ENCODE results near the gene CCDC85B.

Gene CCDC85B

DNA sequence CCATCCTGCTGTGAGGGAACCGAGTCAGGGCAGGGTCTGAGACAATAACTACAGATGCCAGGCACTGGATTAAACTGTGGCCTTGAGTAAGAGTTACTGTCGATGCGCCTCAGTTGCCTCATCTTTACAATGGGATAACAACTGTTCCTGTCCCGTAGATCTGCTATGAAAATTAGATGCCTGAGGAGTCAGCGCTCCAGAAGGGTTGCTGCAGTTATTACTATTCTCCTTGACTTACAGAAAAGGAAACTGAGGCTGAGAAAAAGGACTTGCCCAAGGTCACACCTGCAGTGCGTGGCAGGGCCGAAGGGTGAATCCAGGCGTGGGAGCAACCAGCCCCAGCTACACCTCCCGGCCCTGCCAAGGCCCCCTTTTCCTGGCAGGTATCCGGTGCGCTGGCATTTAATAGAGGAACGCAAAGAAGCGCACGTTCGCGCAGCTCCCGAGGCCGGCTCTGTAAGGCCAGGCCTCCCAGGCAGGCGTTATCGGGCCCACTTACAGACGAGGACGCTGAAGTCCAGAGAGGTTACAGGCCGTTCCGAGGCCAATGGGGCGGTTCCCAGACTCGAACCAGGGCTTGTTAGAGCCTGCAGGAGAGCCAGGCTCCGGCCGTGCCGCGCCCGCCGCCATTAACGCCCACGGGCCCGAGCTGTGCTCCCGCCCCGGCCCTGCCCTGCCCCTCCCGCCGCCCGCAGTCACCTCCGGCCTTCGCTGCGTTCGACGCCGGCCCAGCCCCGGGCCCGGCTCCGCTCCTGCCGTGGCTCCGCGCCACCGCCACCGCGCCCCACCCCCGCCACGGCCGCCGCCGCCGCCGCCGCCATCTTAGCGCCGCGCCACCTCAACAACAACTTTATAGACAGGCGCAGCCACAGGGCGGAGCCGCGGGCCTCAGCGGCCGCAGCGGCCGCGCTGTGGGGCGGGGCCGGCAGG lies 28.0 kb downstream of the CCDC85B start, which contains the start of gene C11orf68:
C11orf68 (minus strand) TSS at position 852 of the 930 bp plus-strand sequence; CDS start at position 821, 31 bp downstream.
- peaks cover 7% of the 10 kb centered on the region for H3K4me1 ChIP-seq (ENCODE audit: insufficient read depth, low read length)
- peak within 1 kb of the TSS; percentile 100 for H3K4me3 ChIP-seq (ENCODE audit: low read length)
- H3K27ac ChIP-seq (ENCODE audit: low read depth, low read length), result peak within 1 kb of the TSS; percentile 88
- H3K9ac ChIP-seq (ENCODE audit: low read depth, low read length), result peak within 1 kb of the TSS; percentile 97
- 6% methylated on average over 77 of the region's 77 CpGs for WGBS
- H3K9me3 ChIP-seq (ENCODE audit: insufficient read depth, low read depth, low read length), result no peaks in the 10 kb centered on the region
- peaks cover 11% of the 10 kb centered on the region for H3K36me3 ChIP-seq (ENCODE audit: insufficient read depth, low read length)
- H3K27me3 ChIP-seq (ENCODE audit: insufficient read depth, low read length), result no peaks in the 10 kb centered on the region

- peak within 1 kb of the TSS; percentile 100 for H3K4me3 ChIP-seq (ENCODE audit: low read length)
- H3K4me1 ChIP-seq (ENCODE audit: insufficient read depth, low read length), result peaks cover 7% of the 10 kb centered on the region
- H3K27ac ChIP-seq (ENCODE audit: low read depth, low read length), result peak within 1 kb of the TSS; percentile 88
- H3K27me3 ChIP-seq (ENCODE audit: insufficient read depth, low read length), result no peaks in the 10 kb centered on the region
- peak within 1 kb of the TSS; percentile 97 for H3K9ac ChIP-seq (ENCODE audit: low read depth, low read length)
- peaks cover 12% of the 10 kb centered on the region for H3K36me3 ChIP-seq (ENCODE audit: insufficient read depth, low read length)
- under 1% methylated on average over 59 of the region's 59 CpGs for WGBS
- H3K9me3 ChIP-seq (ENCODE audit: insufficient read depth, low read depth, low read length), result no peaks in the 10 kb centered on the region
Measured at GRCh38 chr11:65919141-65919572, 28.7 kb downstream of the CCDC85B start, which contains the start of gene DRAP1. Gene DRAP1, plus strand, starts transcription at chr11:65919426. Its CDS starts 76 bp downstream, at chr11:65919502.

- Histone ChIP-seq H3K36me3 (ENCODE audit: insufficient read depth, low read length) (peaks cover 12% of the 10 kb centered on the region), H3K27ac (ENCODE audit: low read depth, low read length) (peak overlapping the region; percentile 61; the same call in 1 of the 2 replicates), H3K27me3 (ENCODE audit: insufficient read depth, low read length) (no peaks in the 10 kb centered on the region), H3K4me1 (ENCODE audit: insufficient read depth, low read length) (peaks cover 7% of the 10 kb centered on the region), H3K9me3 (ENCODE audit: insufficient read depth, low read depth, low read length) (no peaks in the 10 kb centered on the region), H3K9ac (ENCODE audit: low read depth, low read length) (peak overlapping the region; percentile 69), H3K4me3 (ENCODE audit: low read length) (peak overlapping the region; percentile 85)
- 4% methylated on average over 54 of the region's 60 CpGs for WGBS
Measured at GRCh38 chr11:65919573-65920371, 29.3 kb downstream of the CCDC85B start.

- no peak overlapping the region for H3K27ac ChIP-seq (ENCODE audit: low read depth, low read length)
- peaks cover 12% of the 10 kb centered on the region for H3K36me3 ChIP-seq (ENCODE audit: insufficient read depth, low read length)
- WGBS, result 86% methylated on average over 15 of the region's 15 CpGs
Measured at GRCh38 chr11:65920372-65920802, 29.9 kb downstream of the CCDC85B start.

DNA sequence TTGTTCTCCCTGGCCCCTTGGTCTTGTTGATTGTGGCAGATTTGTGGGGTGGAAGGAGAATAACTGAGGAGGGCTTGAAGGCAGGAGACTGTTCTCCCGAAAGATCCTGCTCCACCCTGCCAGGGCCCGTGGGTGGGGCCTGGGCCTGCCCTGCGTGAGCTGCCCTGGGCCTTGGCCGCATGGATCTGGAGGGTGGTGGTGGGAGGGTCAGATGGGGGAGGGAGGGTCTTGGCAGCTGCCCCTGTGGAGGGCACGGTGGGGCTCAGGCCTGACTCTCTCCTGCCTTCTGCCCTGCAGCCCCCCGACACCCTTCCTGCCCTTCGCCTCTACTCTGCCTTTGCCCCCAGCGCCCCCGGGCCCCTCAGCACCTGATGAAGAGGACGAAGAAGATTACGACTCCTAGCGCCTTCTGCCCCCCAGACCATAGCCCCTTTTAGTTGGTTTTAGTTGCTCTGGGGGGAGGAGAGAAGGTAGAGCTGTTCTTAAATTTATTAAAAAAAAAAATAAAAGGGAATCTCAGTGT lies 30.6 kb downstream of the CCDC85B start:
- 92% methylated on average over 12 of the region's 12 CpGs for WGBS
- peaks cover 12% of the 10 kb centered on the region for H3K36me3 ChIP-seq (ENCODE audit: insufficient read depth, low read length)
- H3K9ac ChIP-seq (ENCODE audit: low read depth, low read length), result no peak overlapping the region

More at GRCh38 chr11:65920372-65920802, 29.9 kb downstream of the CCDC85B start:
- no peaks in the 10 kb centered on the region for H3K27me3 ChIP-seq (ENCODE audit: insufficient read depth, low read length)
- peak overlapping the region; percentile 85 for H3K4me3 ChIP-seq (ENCODE audit: low read length)
- peak overlapping the region; percentile 67 for H3K9ac ChIP-seq (ENCODE audit: low read depth, low read length)
- peaks cover 7% of the 10 kb centered on the region for H3K4me1 ChIP-seq (ENCODE audit: insufficient read depth, low read length)
- H3K9me3 ChIP-seq (ENCODE audit: insufficient read depth, low read depth, low read length), result no peaks in the 10 kb centered on the region

GRCh38 chr11:65921876-65922275 lies 31.4 kb downstream of the CCDC85B start:
- no peaks in the 10 kb centered on the region for H3K27me3 ChIP-seq (ENCODE audit: insufficient read depth, low read length)
- no peaks in the 10 kb centered on the region for H3K9me3 ChIP-seq (ENCODE audit: insufficient read depth, low read depth, low read length)
- H3K36me3 ChIP-seq (ENCODE audit: insufficient read depth, low read length), result peaks cover 12% of the 10 kb centered on the region
- no peak overlapping the region for H3K9ac ChIP-seq (ENCODE audit: low read depth, low read length)
- WGBS, result 94% methylated on average over 10 of the region's 10 CpGs
- no peak overlapping the region for H3K27ac ChIP-seq (ENCODE audit: low read depth, low read length)
- no peaks in the 10 kb centered on the region for H3K4me1 ChIP-seq (ENCODE audit: insufficient read depth, low read length)
- no peak overlapping the region for H3K4me3 ChIP-seq (ENCODE audit: low read length)

More for the DNA sequence above, 30.6 kb downstream of the CCDC85B start:
- Histone ChIP-seq H3K9me3 (ENCODE audit: insufficient read depth, low read depth, low read length) (no peaks in the 10 kb centered on the region), H3K4me1 (ENCODE audit: insufficient read depth, low read length) (peaks cover 4% of the 10 kb centered on the region), H3K27me3 (ENCODE audit: insufficient read depth, low read length) (no peaks in the 10 kb centered on the region), H3K27ac (ENCODE audit: low read depth, low read length) (no peak overlapping the region), H3K4me3 (ENCODE audit: low read length) (no peak overlapping the region)

- H3K27ac ChIP-seq (ENCODE audit: low read depth, low read length), result no peak overlapping the region
- peaks cover 12% of the 10 kb centered on the region for H3K36me3 ChIP-seq (ENCODE audit: insufficient read depth, low read length)
- no peak overlapping the region for H3K9ac ChIP-seq (ENCODE audit: low read depth, low read length)
- WGBS, result 97% methylated on average over 3 of the region's 3 CpGs
- H3K9me3 ChIP-seq (ENCODE audit: insufficient read depth, low read depth, low read length), result no peaks in the 10 kb centered on the region
- H3K4me3 ChIP-seq (ENCODE audit: low read length), result no peak overlapping the region
- peaks cover under 1% of the 10 kb centered on the region; the same call in 1 of the 2 replicates for H3K4me1 ChIP-seq (ENCODE audit: insufficient read depth, low read length)
- no peaks in the 10 kb centered on the region for H3K27me3 ChIP-seq (ENCODE audit: insufficient read depth, low read length)
Measured at GRCh38 chr11:65922565-65922964, 32.1 kb downstream of the CCDC85B start.

GRCh38 chr11:65925397-65925796 lies 34.9 kb downstream of the CCDC85B start:
- Histone ChIP-seq H3K9ac (ENCODE audit: low read depth, low read length) (no peak overlapping the region), H3K36me3 (ENCODE audit: insufficient read depth, low read length) (peaks cover 12% of the 10 kb centered on the region), H3K27me3 (ENCODE audit: insufficient read depth, low read length) (no peaks in the 10 kb centered on the region), H3K27ac (ENCODE audit: low read depth, low read length) (no peak overlapping the region), H3K4me1 (ENCODE audit: insufficient read depth, low read length) (peaks cover 7% of the 10 kb centered on the region; the same call in 1 of the 2 replicates), H3K9me3 (ENCODE audit: insufficient read depth, low read depth, low read length) (no peaks in the 10 kb centered on the region), H3K4me3 (ENCODE audit: low read length) (no peak overlapping the region)
- 95% methylated on average over 2 of the region's 2 CpGs for WGBS

- WGBS, result 79% methylated on average over 9 of the region's 9 CpGs
- Histone ChIP-seq H3K4me3 (ENCODE audit: low read length) (no peak overlapping the region), H3K36me3 (ENCODE audit: insufficient read depth, low read length) (peaks cover 6% of the 10 kb centered on the region), H3K9me3 (ENCODE audit: insufficient read depth, low read depth, low read length) (no peaks in the 10 kb centered on the region), H3K27me3 (ENCODE audit: insufficient read depth, low read length) (no peaks in the 10 kb centered on the region), H3K4me1 (ENCODE audit: insufficient read depth, low read length) (peaks cover 11% of the 10 kb centered on the region; the same call in 1 of the 2 replicates), H3K9ac (ENCODE audit: low read depth, low read length) (peak overlapping the region; percentile 41; the same call in 1 of the 2 replicates), H3K27ac (ENCODE audit: low read depth, low read length) (peak overlapping the region; percentile 35; the same call in 1 of the 2 replicates)
Measured at GRCh38 chr11:65927904-65928397, 37.5 kb downstream of the CCDC85B start.

DNA sequence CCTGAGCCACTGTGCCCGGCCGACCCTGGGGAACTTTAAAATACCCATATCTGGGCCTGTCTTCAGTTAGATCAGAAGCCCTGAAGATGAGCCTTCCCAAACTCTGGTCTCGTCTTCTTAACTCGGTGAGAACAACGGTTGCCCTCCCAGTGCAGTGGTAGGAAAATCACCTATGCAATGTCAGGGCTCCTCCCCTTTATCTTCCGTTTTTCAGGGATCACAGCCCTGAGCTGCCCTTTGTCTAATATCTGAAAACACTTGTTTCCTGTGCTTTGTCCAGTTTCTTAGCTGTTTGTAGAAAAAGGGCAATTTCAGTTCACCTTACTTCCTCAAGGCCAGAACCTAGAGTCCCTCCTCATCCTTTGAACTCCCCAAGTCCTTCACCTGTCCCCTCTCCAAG lies 38.2 kb downstream of the CCDC85B start:
- 90% methylated on average over 6 of the region's 6 CpGs for WGBS

More for the DNA sequence above, 38.2 kb downstream of the CCDC85B start:
- no peaks in the 10 kb centered on the region for H3K9me3 ChIP-seq (ENCODE audit: insufficient read depth, low read depth, low read length)
- no peak overlapping the region for H3K27ac ChIP-seq (ENCODE audit: low read depth, low read length)
- H3K4me1 ChIP-seq (ENCODE audit: insufficient read depth, low read length), result peaks cover 12% of the 10 kb centered on the region; the same call in 1 of the 2 replicates
- H3K4me3 ChIP-seq (ENCODE audit: low read length), result no peak overlapping the region
- no peak overlapping the region for H3K9ac ChIP-seq (ENCODE audit: low read depth, low read length)
- H3K36me3 ChIP-seq (ENCODE audit: insufficient read depth, low read length), result no peaks in the 10 kb centered on the region
- H3K27me3 ChIP-seq (ENCODE audit: insufficient read depth, low read length), result no peaks in the 10 kb centered on the region
